Fibroblast of pulmonary artery (primary cell): ENCODE measurements around the gene DEPDC7.

ENCODE experiments used
- DNase-seq: peaks from one replicate; pipeline ENCODE4 v3.0.0-alpha.2; 2010; ENCODE audit warnings: low read depth
- H3K4me3 ChIP-seq: replicated peaks from 2 replicates; pipeline ENCODE4 v1.5.1; 2011; ENCODE audit warnings: low read depth, mild to moderate bottlenecking, control low read depth, low read length, moderate library complexity
- TF ChIP-seq, protein P1 (sequence below): IDR thresholded peaks from 2 replicates; pipeline ENCODE4 v1.5.1; 2011; ENCODE audit warnings: mild to moderate bottlenecking, control low read depth, low read length, inconsistent platforms; ENCODE audit errors: missing control alignments

DEPDC7 gene

DNA sequence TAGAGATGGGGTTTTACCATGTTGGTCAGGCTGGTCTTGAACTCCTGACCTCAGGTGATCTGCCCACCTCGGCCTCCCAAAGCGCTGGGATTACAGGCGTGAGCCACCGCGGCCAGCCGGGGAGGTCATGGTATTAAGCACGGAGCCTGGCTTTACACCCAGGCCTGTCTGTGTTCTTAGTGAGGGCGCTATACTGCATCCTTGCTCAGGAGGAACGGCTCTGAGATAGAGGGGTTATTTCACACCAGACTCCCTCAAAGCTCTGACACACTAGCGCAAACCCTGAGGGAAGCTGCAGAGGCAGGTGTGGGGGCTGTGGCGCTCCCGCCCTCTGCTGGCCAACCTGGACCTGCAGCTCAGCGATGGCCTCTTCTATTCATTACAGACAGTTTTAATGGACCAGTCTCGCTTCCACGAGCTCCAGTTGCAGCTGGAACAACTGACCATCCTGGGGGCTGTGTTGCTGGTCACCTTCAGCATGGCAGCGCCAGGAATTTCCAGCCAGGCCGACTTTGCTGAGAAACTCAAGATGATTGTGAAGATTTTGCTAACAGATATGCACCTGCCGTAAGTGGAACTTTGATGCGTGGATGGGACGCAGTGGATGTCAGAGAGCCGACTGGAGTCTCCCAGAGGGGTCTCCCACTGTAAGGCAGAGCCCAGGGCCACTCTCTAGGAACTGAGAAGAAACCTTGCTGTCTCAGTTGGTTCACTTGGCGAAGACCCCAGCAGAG lies 49.9 kb downstream of the DEPDC7 start:
- TF ChIP-seq, protein P1, sequence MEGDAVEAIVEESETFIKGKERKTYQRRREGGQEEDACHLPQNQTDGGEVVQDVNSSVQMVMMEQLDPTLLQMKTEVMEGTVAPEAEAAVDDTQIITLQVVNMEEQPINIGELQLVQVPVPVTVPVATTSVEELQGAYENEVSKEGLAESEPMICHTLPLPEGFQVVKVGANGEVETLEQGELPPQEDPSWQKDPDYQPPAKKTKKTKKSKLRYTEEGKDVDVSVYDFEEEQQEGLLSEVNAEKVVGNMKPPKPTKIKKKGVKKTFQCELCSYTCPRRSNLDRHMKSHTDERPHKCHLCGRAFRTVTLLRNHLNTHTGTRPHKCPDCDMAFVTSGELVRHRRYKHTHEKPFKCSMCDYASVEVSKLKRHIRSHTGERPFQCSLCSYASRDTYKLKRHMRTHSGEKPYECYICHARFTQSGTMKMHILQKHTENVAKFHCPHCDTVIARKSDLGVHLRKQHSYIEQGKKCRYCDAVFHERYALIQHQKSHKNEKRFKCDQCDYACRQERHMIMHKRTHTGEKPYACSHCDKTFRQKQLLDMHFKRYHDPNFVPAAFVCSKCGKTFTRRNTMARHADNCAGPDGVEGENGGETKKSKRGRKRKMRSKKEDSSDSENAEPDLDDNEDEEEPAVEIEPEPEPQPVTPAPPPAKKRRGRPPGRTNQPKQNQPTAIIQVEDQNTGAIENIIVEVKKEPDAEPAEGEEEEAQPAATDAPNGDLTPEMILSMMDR: peak; percentile 94
- peak; percentile 72 for DNase-seq
- no peak overlapping the region for H3K4me3 ChIP-seq

DNA sequence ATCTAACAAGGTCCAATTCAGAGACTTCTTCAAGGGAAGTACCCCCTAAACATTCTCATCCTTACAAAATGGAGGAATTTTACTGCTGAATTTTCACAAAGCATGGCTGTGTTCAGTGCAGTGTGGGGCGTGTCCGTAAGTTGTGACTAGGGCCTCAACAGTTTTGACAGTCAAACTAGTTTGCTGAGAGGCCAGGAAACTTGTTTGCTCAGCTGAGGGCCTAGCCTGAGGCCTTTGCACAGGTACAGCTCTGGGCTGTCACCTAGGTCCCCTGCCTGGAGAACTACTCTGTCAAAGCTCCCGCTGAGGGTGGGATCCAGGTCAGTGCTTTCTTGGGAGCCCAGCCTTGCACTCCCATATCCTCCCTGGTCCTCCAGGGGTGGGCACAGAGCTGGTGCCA lies 51.6 kb downstream of the DEPDC7 start:
- TF ChIP-seq, protein P1: no peak
- no peak for DNase-seq
- H3K4me3 ChIP-seq: no peak overlapping the region

DNA sequence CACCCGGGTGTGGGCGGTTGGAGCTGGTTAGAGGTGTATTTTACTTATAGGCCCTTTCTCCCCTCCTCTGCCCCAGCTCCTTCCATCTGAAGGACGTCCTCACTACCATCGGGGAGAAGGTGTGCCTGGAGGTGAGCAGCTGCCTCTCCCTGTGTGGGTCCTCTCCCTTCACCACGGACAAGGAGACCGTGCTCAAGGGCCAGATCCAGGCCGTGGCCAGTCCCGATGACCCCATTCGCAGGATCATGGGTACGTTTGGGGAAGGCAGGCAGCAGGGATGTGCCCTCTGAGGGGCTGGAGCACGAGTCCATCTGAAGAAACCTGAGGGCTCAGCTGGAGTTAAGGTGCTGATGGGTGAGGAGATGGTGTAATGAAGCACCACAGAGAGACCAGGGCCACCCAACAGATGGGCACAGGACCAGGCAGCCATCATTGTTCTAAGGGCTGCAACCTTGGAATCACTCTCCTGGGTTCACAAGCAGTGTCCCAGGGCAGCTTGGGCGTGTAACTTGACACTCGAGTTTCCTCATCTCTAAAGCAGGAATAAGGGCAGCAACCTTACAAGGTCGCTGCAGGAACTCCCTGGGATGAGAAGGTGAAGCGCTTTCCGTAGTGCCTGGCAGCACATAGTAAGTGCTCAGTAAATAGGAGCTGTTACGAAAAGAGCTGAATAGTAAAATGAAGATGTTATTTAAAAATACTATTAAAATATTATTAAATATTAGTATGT lies 53.1 kb downstream of the DEPDC7 start:
- TF ChIP-seq, protein P1: no peak
- H3K4me3 ChIP-seq: no peak overlapping the region
- no peak for DNase-seq

DNA sequence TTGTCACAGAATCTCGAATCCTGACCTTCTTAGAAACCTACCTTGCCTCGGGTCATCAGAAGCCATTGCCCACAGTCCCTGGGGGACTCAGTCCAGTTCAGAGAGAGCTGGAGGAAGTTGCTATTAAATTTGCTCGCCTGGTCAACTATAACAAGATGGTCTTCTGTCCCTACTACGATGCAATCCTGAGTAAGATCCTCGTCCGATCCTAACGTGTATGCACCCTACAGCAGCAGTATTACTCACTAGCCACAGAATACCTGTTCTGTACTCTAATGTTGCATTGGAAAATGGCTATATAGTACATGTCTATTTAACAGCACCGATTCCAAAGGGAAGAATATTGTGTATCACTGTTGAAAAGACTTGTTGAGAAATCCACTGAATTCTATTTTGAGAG lies 56.8 kb downstream of the DEPDC7 start:
- no peak for DNase-seq
- TF ChIP-seq, protein P1: no peak
- no peak overlapping the region for H3K4me3 ChIP-seq
